HepG2 (cell line): ENCODE data around the gene PRSS8. TPM values are rescaled to one million over a fixed set of nuclear protein-coding genes. Genes with fewer than 3 reads are reported as not detected.

Experiments used
- CAMTA2 ChIP-seq: sonication (generic); formaldehyde crosslinking; IDR thresholded peaks from 2 replicates; pipeline ENCODE4 v1.4.0; 2020; ENCODE audit warnings: mild to moderate bottlenecking, missing genetic modification reagents, borderline replicate concordance
- FOSL2 ChIP-seq: sonication (generic); formaldehyde crosslinking; IDR thresholded peaks from 2 replicates; pipeline ENCODE4 v1.4.0; 2020; ENCODE audit warnings: missing genetic modification reagents
- FOXM1 ChIP-seq: sonication (generic); formaldehyde crosslinking; IDR thresholded peaks from 2 replicates; pipeline ENCODE4 v1.5.0; 2020; ENCODE audit warnings: missing genetic modification reagents
- GATAD2A ChIP-seq: IDR thresholded peaks from 2 replicates; pipeline ENCODE4 v1.6.1; 2016
- KDM4B ChIP-seq: sonication (generic); formaldehyde crosslinking; IDR thresholded peaks from 2 replicates; pipeline ENCODE4 v1.4.0; 2020; ENCODE audit warnings: missing genetic modification reagents
- LCORL ChIP-seq, 2 experiments: fragments of 450-650 bp in 1 of 2; sonication (generic) in 1 of 2; formaldehyde crosslinking in 1 of 2; IDR thresholded peaks; 2 replicates each; pipeline versions ENCODE4 v1.5.0 to v1.6.1; 2017 to 2020; ENCODE audit warnings: antibody characterized with exemption in 1 of 2, missing genetic modification reagents in 1 of 2
- MAF1 ChIP-seq: sonication (generic); formaldehyde crosslinking; IDR thresholded peaks from 2 replicates; pipeline ENCODE4 v1.5.0; 2020; ENCODE audit warnings: missing genetic modification reagents, borderline replicate concordance
- PAWR ChIP-seq: sonication (generic); formaldehyde crosslinking; IDR thresholded peaks from 2 replicates; pipeline ENCODE4 v1.4.0; 2020; ENCODE audit warnings: missing genetic modification reagents, mild to moderate bottlenecking, borderline replicate concordance
- PLRG1 ChIP-seq: fragments of 450-650 bp; conservative IDR thresholded peaks from 2 replicates; pipeline ENCODE4 v1.6.1; 2016
- RELA ChIP-seq: sonication (generic); formaldehyde crosslinking; IDR thresholded peaks from 2 replicates; pipeline ENCODE4 v1.4.0; 2020; ENCODE audit warnings: missing genetic modification reagents
- SRSF4 ChIP-seq: fragments of 200-400 bp; formaldehyde crosslinking; IDR thresholded peaks from one replicate; pipeline ENCODE4 v1.6.1; 2018; ENCODE audit warnings: mild to moderate bottlenecking, low read depth, low read length, moderate library complexity; ENCODE audit not compliant: poor library complexity, severe bottlenecking
- ZNF230 ChIP-seq: sonication (generic); formaldehyde crosslinking; IDR thresholded peaks from 2 replicates; pipeline ENCODE4 v1.4.0; 2020; ENCODE audit warnings: mild to moderate bottlenecking, missing genetic modification reagents
- ZNF264 ChIP-seq: sonication (generic); formaldehyde crosslinking; IDR thresholded peaks from 2 replicates; pipeline ENCODE4 v1.4.0; 2020; ENCODE audit warnings: missing genetic modification reagents
- ZNF598 ChIP-seq: sonication (generic); formaldehyde crosslinking; IDR thresholded peaks from 2 replicates; pipeline ENCODE4 v1.5.1; 2020; ENCODE audit warnings: mild to moderate bottlenecking, missing genetic modification reagents, borderline replicate concordance
- ZNF839 ChIP-seq: sonication (generic); formaldehyde crosslinking; IDR thresholded peaks from 2 replicates; pipeline ENCODE4 v1.4.0; 2020; ENCODE audit warnings: missing genetic modification reagents, mild to moderate bottlenecking, borderline replicate concordance
- ZSCAN25 ChIP-seq: sonication (generic); formaldehyde crosslinking; IDR thresholded peaks from 2 replicates; pipeline ENCODE4 v1.8.0; 2022; ENCODE audit warnings: mild to moderate bottlenecking, missing genetic modification reagents
- ZSCAN31 ChIP-seq: sonication (generic); formaldehyde crosslinking; IDR thresholded peaks from 2 replicates; pipeline ENCODE4 v1.5.0; 2020; ENCODE audit warnings: low read depth, mild to moderate bottlenecking, missing genetic modification reagents
- polyA plus RNA-seq, 8 experiments: library from polyadenylated mRNA; depleted of rRNA in 3 of 8; stranded (reverse) in 7 of 8; unstranded in 1 of 8; fragments of >200 nt; fragmentation: Illumina TruSeq in 4 of 8; extraction: Trizol in 4 of 8; gene quantifications; 2 replicates each; pipeline versions ENCODE4 v1.2.1 to v1.2.3, GENCODE V29; 2011 to 2016; ENCODE audit warnings: low read depth in 4 of 8, missing spikeins in 1 of 8, mixed read lengths in 1 of 8; ENCODE audit not compliant: insufficient read depth in 1 of 8
- total RNA-seq, 5 experiments: library from RNA; depleted of rRNA; stranded (reverse); fragments of >200 nt; fragmentation: Illumina TruSeq; extraction: Trizol; gene quantifications; 2 replicates each; pipeline ENCODE4 v1.2.3, GENCODE V29; 2016; ENCODE audit warnings: low read depth in 1 of 5
- TF ChIP-seq, protein P1 (sequence below): sonication (generic); formaldehyde crosslinking; IDR thresholded peaks from 2 replicates; pipeline ENCODE4 v1.4.0; 2020; ENCODE audit warnings: missing genetic modification reagents
- TF ChIP-seq, protein P2 (sequence below): IDR thresholded peaks from 2 replicates; pipeline ENCODE4 v1.6.1; 2016
- TF ChIP-seq, protein P3 (sequence below), 2 experiments: sonication (generic) in 1 of 2; formaldehyde crosslinking in 1 of 2; IDR thresholded peaks; 2 replicates each; pipeline versions ENCODE4 v1.4.0 to v1.6.1; 2016 to 2020; ENCODE audit warnings: borderline replicate concordance in 1 of 2, low read depth in 1 of 2, mild to moderate bottlenecking in 1 of 2, missing genetic modification reagents in 1 of 2
- TF ChIP-seq, protein P4 (sequence below): sonication (generic); formaldehyde crosslinking; IDR thresholded peaks from 2 replicates; pipeline ENCODE4 v1.4.0; 2020; ENCODE audit warnings: mild to moderate bottlenecking, missing genetic modification reagents

The PRSS8 gene
- total and polyA plus RNA-seq, 2 of the 13 experiments (the other 11 are each of a cell fraction or from before 2014, with no cell fraction given): 2.6 to 7.2 TPM

DNA sequence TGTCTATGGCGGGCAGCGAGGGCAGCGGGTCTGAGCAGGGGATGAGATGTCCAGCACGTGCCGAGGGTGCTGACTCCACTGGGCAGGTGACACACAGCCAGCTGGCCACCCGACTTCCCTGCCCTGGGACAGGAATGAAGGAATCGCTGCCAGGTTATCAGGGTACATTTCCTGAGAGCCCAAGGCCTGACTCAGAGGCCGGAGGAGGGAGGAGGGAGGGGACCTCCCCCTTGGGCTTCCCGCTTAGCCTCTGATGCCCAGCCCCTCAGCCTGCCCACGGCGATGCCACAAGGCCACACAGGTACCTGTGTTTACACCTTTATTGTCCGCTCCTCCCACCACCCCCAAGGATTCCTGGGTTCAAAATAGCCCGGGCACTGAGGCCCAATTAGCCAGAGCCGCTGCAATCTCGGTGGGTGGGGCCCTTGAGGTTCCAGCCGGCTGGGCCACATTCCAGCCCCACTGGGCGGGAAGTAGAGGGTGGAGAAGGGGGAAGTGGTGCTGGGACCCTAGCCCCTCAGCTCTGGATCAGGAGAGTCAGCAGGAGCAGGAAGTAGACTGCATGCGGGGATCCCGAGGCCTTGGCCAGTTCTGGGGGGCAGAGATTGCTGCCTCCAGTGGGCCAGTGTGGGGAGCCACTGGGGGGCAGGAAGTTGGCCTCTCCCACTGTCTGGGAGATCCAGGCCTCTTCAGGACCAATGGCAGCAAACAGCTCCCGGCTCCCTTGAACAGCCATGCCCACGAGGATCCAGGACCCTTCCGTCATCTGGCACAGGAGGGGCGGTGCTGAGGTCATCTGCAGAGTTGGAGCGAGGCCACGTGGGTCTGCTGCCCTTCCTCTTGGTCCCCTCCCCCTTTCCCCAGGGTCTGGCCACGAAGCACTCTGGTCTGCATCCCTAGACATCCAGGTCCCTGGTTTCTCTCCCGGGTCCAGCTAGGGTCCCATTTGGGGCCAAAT, 3.4 kb upstream of the PRSS8 start (continued):
- TF ChIP-seq, protein P1, sequence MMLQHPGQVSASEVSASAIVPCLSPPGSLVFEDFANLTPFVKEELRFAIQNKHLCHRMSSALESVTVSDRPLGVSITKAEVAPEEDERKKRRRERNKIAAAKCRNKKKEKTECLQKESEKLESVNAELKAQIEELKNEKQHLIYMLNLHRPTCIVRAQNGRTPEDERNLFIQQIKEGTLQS (CRISPR knock-in tag): 0 out of 2 replicates have a peak, but pooled peaks have one; percentile 20
- TF ChIP-seq SRSF4 (no peak), RELA (0 out of 2 replicates have a peak, but pooled peaks have one; percentile 47), CAMTA2 (CRISPR knock-in tag) (no peak), KDM4B (CRISPR knock-in tag) (no peak), ZSCAN31 (CRISPR knock-in tag) (no peak), ZNF598 (0 out of 2 replicates have a peak, but pooled peaks have one; percentile 48), ZNF230 (no peak), PLRG1 (no peak), MAF1 (CRISPR knock-in tag) (0 out of 2 replicates have a peak, but pooled peaks have one; percentile 52), ZNF839 (CRISPR knock-in tag) (no peak), ZNF264 (no peak), PAWR (CRISPR knock-in tag) (no peak), FOSL2 (CRISPR knock-in tag) (peak; percentile 76), ZSCAN25 (CRISPR knock-in tag) (0 out of 2 replicates have a peak, but pooled peaks have one; percentile 6), FOXM1 (CRISPR knock-in tag) (no peak), GATAD2A (peak; percentile 5; the same call in 1 of the 2 replicates), LCORL (IDR thresholded peaks at IDR 0.05) (no peak), LCORL (CRISPR knock-in tag; IDR thresholded peaks at IDR 0.05) (peak; percentile 31; the same call in 1 of the 2 replicates)
- TF ChIP-seq, protein P2, sequence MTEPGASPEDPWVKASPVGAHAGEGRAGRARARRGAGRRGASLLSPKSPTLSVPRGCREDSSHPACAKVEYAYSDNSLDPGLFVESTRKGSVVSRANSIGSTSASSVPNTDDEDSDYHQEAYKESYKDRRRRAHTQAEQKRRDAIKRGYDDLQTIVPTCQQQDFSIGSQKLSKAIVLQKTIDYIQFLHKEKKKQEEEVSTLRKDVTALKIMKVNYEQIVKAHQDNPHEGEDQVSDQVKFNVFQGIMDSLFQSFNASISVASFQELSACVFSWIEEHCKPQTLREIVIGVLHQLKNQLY: 0 out of 2 replicates have a peak, but pooled peaks have one; percentile 10
- TF ChIP-seq, protein P3, sequence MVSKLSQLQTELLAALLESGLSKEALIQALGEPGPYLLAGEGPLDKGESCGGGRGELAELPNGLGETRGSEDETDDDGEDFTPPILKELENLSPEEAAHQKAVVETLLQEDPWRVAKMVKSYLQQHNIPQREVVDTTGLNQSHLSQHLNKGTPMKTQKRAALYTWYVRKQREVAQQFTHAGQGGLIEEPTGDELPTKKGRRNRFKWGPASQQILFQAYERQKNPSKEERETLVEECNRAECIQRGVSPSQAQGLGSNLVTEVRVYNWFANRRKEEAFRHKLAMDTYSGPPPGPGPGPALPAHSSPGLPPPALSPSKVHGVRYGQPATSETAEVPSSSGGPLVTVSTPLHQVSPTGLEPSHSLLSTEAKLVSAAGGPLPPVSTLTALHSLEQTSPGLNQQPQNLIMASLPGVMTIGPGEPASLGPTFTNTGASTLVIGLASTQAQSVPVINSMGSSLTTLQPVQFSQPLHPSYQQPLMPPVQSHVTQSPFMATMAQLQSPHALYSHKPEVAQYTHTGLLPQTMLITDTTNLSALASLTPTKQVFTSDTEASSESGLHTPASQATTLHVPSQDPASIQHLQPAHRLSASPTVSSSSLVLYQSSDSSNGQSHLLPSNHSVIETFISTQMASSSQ (IDR thresholded peaks at IDR 0.05; ENCODE audit: low read depth): no peak
- TF ChIP-seq, protein P3 (CRISPR knock-in tag; IDR thresholded peaks at IDR 0.05; ENCODE audit: borderline replicate concordance): no peak
- TF ChIP-seq, protein P4, sequence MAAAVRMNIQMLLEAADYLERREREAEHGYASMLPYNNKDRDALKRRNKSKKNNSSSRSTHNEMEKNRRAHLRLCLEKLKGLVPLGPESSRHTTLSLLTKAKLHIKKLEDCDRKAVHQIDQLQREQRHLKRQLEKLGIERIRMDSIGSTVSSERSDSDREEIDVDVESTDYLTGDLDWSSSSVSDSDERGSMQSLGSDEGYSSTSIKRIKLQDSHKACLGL (CRISPR knock-in tag): 0 out of 2 replicates have a peak, but pooled peaks have one; percentile 41
